Fibroblast of skin of left quadriceps (primary cell): ENCODE results near the gene RAP1GAP.
A peak's percentile ranks its signal among the peaks of the same experiment; 100 is the strongest.

Experiments
- DNase-seq, 2 experiments: peaks; one replicate each; pipeline ENCODE4 v3.0.0-alpha.2; 2013; ENCODE audit warnings: low read depth in 2 of 2

The RAP1GAP gene

GRCh38 chr1:21590934-21591333 lies 78.2 kb downstream of the RAP1GAP start:
- no peak for DNase-seq

- no peak for DNase-seq
These were observed 78.9 kb downstream of the RAP1GAP start for GRCh38 chr1:21590126-21590880.

- DNase-seq: no peak
These were observed 79.5 kb downstream of the RAP1GAP start for GRCh38 chr1:21589618-21590017.

GRCh38 chr1:21587602-21587953 lies 81.6 kb downstream of the RAP1GAP start:
- no peak for DNase-seq

- DNase-seq: peak in 1 of 2 experiments; percentile 20
These were observed 82.1 kb downstream of the RAP1GAP start for GRCh38 chr1:21586846-21587601.

GRCh38 chr1:21586222-21586621 lies 82.9 kb downstream of the RAP1GAP start:
- DNase-seq: no peak

- DNase-seq: no peak
These were observed 84.1 kb downstream of the RAP1GAP start for GRCh38 chr1:21585037-21585436.

- DNase-seq: no peak
These were observed 85.1 kb downstream of the RAP1GAP start for GRCh38 chr1:21584096-21584495.

- DNase-seq: no peak
These were observed 89.4 kb downstream of the RAP1GAP start for GRCh38 chr1:21579791-21580190.

GRCh38 chr1:21577933-21578332 lies 91.2 kb downstream of the RAP1GAP start:
- DNase-seq: no peak

- DNase-seq: no peak
These were observed 91.8 kb downstream of the RAP1GAP start for GRCh38 chr1:21577324-21577723.

- DNase-seq: no peak
These were observed 92.4 kb downstream of the RAP1GAP start for GRCh38 chr1:21576798-21577187.

- no peak for DNase-seq
These were observed 92.9 kb downstream of the RAP1GAP start for GRCh38 chr1:21576031-21576797.

GRCh38 chr1:21575351-21575942 lies 93.7 kb downstream of the RAP1GAP start:
- no peak for DNase-seq

- no peak for DNase-seq
These were observed 94.5 kb downstream of the RAP1GAP start for GRCh38 chr1:21574466-21575151.

- peak; percentile 53 to 55 for DNase-seq
These were observed 95.1 kb downstream of the RAP1GAP start for GRCh38 chr1:21573971-21574465.

GRCh38 chr1:21573475-21573874 lies 95.7 kb downstream of the RAP1GAP start:
- DNase-seq: no peak

GRCh38 chr1:21572735-21573277 lies 96.4 kb downstream of the RAP1GAP start:
- DNase-seq: no peak

- DNase-seq: no peak
These were observed 96.9 kb downstream of the RAP1GAP start for GRCh38 chr1:21572221-21572620.

GRCh38 chr1:21570885-21571284 lies 98.3 kb downstream of the RAP1GAP start:
- DNase-seq: no peak

- no peak for DNase-seq
These were observed 98.7 kb downstream of the RAP1GAP start for GRCh38 chr1:21570528-21570875.
